SKM-1 (cell line): Measurements from ENCODE around the gene NCAM2.

ENCODE experiments used
- DNase-seq: peaks from one replicate; lab custom pipeline; 2025; ENCODE audit not compliant: unreplicated experiment; lab: John Stamatoyannopoulos, UW

The NCAM2 gene

GRCh38 chr21:21174676-21175075 lies 176.5 kb downstream of the NCAM2 start:
- no peak for DNase-seq

- DNase-seq, result no peak
Measured at GRCh38 chr21:21175798-21176334, 177.7 kb downstream of the NCAM2 start.

GRCh38 chr21:21177353-21177986 lies 179.3 kb downstream of the NCAM2 start:
- no peak for DNase-seq

GRCh38 chr21:21179619-21180298 lies 181.6 kb downstream of the NCAM2 start:
- no peak for DNase-seq

- DNase-seq, result no peak
Measured at GRCh38 chr21:21182401-21183010, 184.3 kb downstream of the NCAM2 start.

GRCh38 chr21:21183092-21183491 lies 184.9 kb downstream of the NCAM2 start:
- no peak for DNase-seq

GRCh38 chr21:21184771-21185528 lies 186.7 kb downstream of the NCAM2 start:
- DNase-seq, result no peak

GRCh38 chr21:21187579-21187978 lies 189.4 kb downstream of the NCAM2 start:
- no peak for DNase-seq

- no peak for DNase-seq
Measured at GRCh38 chr21:21188513-21189195, 190.4 kb downstream of the NCAM2 start.

GRCh38 chr21:21195417-21195943 lies 197.3 kb downstream of the NCAM2 start:
- no peak for DNase-seq

- DNase-seq, result no peak
Measured at GRCh38 chr21:21196087-21196486, 197.9 kb downstream of the NCAM2 start.

- no peak for DNase-seq
Measured at GRCh38 chr21:21196848-21197247, 198.6 kb downstream of the NCAM2 start.

- DNase-seq, result no peak
Measured at GRCh38 chr21:21199342-21200102, 201.3 kb downstream of the NCAM2 start.

- DNase-seq, result no peak
Measured at GRCh38 chr21:21200103-21200938, 202.1 kb downstream of the NCAM2 start.

GRCh38 chr21:21200939-21201615 lies 202.9 kb downstream of the NCAM2 start:
- DNase-seq, result no peak

GRCh38 chr21:21203822-21204339 lies 205.7 kb downstream of the NCAM2 start:
- DNase-seq, result no peak

- no peak for DNase-seq
Measured at GRCh38 chr21:21204366-21204996, 206.3 kb downstream of the NCAM2 start.

- DNase-seq, result no peak
Measured at GRCh38 chr21:21205604-21206003, 207.4 kb downstream of the NCAM2 start.
